CD14-positive monocyte (primary cell): ENCODE data around the gene KCNMA1. TPM values are rescaled to one million over a fixed set of nuclear protein-coding genes. Genes with fewer than 3 reads are reported as not detected.
"Not testable (repeated sequence)": the region's sequence is repeated elsewhere in the genome, so short reads cannot be mapped to it uniquely, and the experiment has no call there.

ENCODE experiments used
- DNase-seq, 3 donors: peaks; one replicate each; pipeline ENCODE4 v3.0.0-alpha.2; 2011 to 2022
- H2AFZ ChIP-seq: 2 replicates; pipeline ENCODE4 v1.6.0; 2012; ENCODE audit warnings: mild to moderate bottlenecking, low read depth, low read length, inconsistent platforms; ENCODE audit not compliant: insufficient read depth, poor library complexity, severe bottlenecking
- H3K27ac ChIP-seq, 2 donors: 1 replicate in 1 of 2; 2 replicates in 1 of 2; pipeline ENCODE4 v1.5.1; 2012 to 2013; ENCODE audit warnings: low read length in 2 of 2, control low read depth in 1 of 2, inconsistent platforms in 1 of 2, low read depth in 1 of 2, mild to moderate bottlenecking in 1 of 2
- H3K27me3 ChIP-seq, 2 donors: one replicate each; pipeline versions ENCODE4 v1.6.0 to v1.6.1; 2011 to 2013; ENCODE audit warnings: low read length in 2 of 2; ENCODE audit not compliant: control insufficient read depth in 2 of 2, insufficient read depth in 2 of 2
- H3K36me3 ChIP-seq, 2 donors: replicated peaks in 1 of 2; 1 replicate in 1 of 2; 2 replicates in 1 of 2; pipeline versions ENCODE4 v1.5.1 to v1.6.1; 2012 to 2013; ENCODE audit warnings: low read length in 2 of 2, control low read depth in 1 of 2, inconsistent platforms in 1 of 2, mild to moderate bottlenecking in 1 of 2; ENCODE audit not compliant: insufficient read depth in 2 of 2, control insufficient read depth in 1 of 2
- H3K4me1 ChIP-seq, 2 donors: 1 replicate in 1 of 2; 2 replicates in 1 of 2; pipeline versions ENCODE4 v1.5.1 to v1.6.1; 2012 to 2013; ENCODE audit warnings: low read length in 2 of 2, control low read depth in 1 of 2, inconsistent platforms in 1 of 2, mild to moderate bottlenecking in 1 of 2, moderate library complexity in 1 of 2; ENCODE audit not compliant: insufficient read depth in 2 of 2, control insufficient read depth in 1 of 2
- H3K4me2 ChIP-seq: replicated peaks from 2 replicates; pipeline ENCODE3; 2012; ENCODE audit warnings: low read length, moderate library complexity, mild to moderate bottlenecking; ENCODE audit not compliant: poor library complexity, severe bottlenecking; ENCODE audit errors: extremely low read depth
- H3K4me3 ChIP-seq, 3 experiments: fragments of 200-600 bp in 1 of 3; sonication (generic) in 1 of 3; replicated peaks in 1 of 3; 1 replicate in 2 of 3; 2 replicates in 1 of 3; pipeline ENCODE4 v1.5.1; 2011 to 2013; ENCODE audit warnings: low read length in 3 of 3, mild to moderate bottlenecking in 3 of 3, control low read depth in 2 of 3, low read depth in 2 of 3, inconsistent platforms in 1 of 3, moderate library complexity in 1 of 3
- H3K79me2 ChIP-seq: 2 replicates; pipeline ENCODE4 v1.6.0; 2012; ENCODE audit warnings: mild to moderate bottlenecking, control low read depth, inconsistent platforms, low read length, moderate library complexity; ENCODE audit not compliant: insufficient read depth
- H3K9ac ChIP-seq: 2 replicates; pipeline ENCODE4 v1.6.0; 2017; ENCODE audit warnings: low read length, mild to moderate bottlenecking; ENCODE audit not compliant: insufficient read depth, poor library complexity, severe bottlenecking
- H3K9me3 ChIP-seq, 2 donors: replicated peaks in 1 of 2; 1 replicate in 1 of 2; 2 replicates in 1 of 2; pipeline versions ENCODE4 v1.5.1 to v1.6.1; 2012 to 2013; ENCODE audit warnings: low read length in 2 of 2, control low read depth in 1 of 2; ENCODE audit not compliant: control insufficient read depth in 1 of 2, insufficient read depth in 1 of 2
- H4K20me1 ChIP-seq: 2 replicates; pipeline ENCODE4 v1.6.0; 2012; ENCODE audit warnings: mild to moderate bottlenecking, low read length, control low read depth, moderate library complexity; ENCODE audit not compliant: insufficient read depth
- H3K27ac Mint-ChIP-seq, 7 donors: one replicate each; pipeline ENCODE4 v1.8.0; 2020; ENCODE audit warnings: mild to moderate bottlenecking in 7 of 7, mixed read lengths in 7 of 7, moderate library complexity in 6 of 7, inconsistent platforms in 2 of 7
- H3K27me3 Mint-ChIP-seq, 3 donors: one replicate each; pipeline ENCODE4 v1.8.0; 2021 to 2022; ENCODE audit warnings: low read depth in 3 of 3, mild to moderate bottlenecking in 3 of 3, mixed read lengths in 3 of 3, moderate library complexity in 3 of 3, inconsistent platforms in 1 of 3
- H3K36me3 Mint-ChIP-seq, 2 donors: one replicate each; pipeline ENCODE4 v1.8.0; 2020; ENCODE audit warnings: mixed read lengths in 2 of 2, inconsistent platforms in 1 of 2, mild to moderate bottlenecking in 1 of 2
- H3K4me1 Mint-ChIP-seq: one replicate; pipeline ENCODE4 v1.8.0; 2020; ENCODE audit warnings: mild to moderate bottlenecking, mixed read lengths
- H3K4me3 Mint-ChIP-seq, 2 donors: one replicate each; pipeline ENCODE4 v1.8.0; 2020; ENCODE audit warnings: mild to moderate bottlenecking in 2 of 2, mixed read lengths in 2 of 2, moderate library complexity in 1 of 2
- H3K9me3 Mint-ChIP-seq, 7 donors: one replicate each; pipeline ENCODE4 v1.8.0; 2020 to 2022; ENCODE audit warnings: mixed read lengths in 7 of 7, mild to moderate bottlenecking in 6 of 7, moderate library complexity in 6 of 7, inconsistent platforms in 2 of 7
- WGBS: methylation state at CpG from one replicate; pipeline ENCODE4 v1.1.5; 2013; ENCODE audit warnings: missing lambda C conversion rate; ENCODE audit not compliant: insufficient coverage; 5-methylcytosine and 5-hydroxymethylcytosine counted together
- intact Hi-C, 2 donors: fragments of 100-400 bp; cut with micrococcal nuclease; formaldehyde crosslinking; loops; one replicate each; pipeline versions ENCODE4 v1.15.0 to v1.15.1; 2023
- polyA plus RNA-seq, 3 donors: library from polyadenylated mRNA; depleted of rRNA in 1 of 3; unstranded in 2 of 3; stranded (reverse) in 1 of 3; fragments of 300-500 nt in 2 of 3; fragments of >200 nt in 1 of 3; fragmentation: Illumina TruSeq in 2 of 3; gene quantifications; 1 replicate in 2 of 3; 2 replicates in 1 of 3; pipeline ENCODE4 v1.2.3, GENCODE V29; 2012 to 2021
- TF ChIP-seq, protein P1 (sequence below): fragments of 200-600 bp; IDR thresholded peaks from one replicate; pipeline ENCODE4 v1.8.0; 2022; ENCODE audit warnings: antibody characterized with exemption, mild to moderate bottlenecking

Gene KCNMA1
- polyA plus RNA-seq, 3 donors, result 0.11 to 1.0 TPM; not detected in 1

DNA sequence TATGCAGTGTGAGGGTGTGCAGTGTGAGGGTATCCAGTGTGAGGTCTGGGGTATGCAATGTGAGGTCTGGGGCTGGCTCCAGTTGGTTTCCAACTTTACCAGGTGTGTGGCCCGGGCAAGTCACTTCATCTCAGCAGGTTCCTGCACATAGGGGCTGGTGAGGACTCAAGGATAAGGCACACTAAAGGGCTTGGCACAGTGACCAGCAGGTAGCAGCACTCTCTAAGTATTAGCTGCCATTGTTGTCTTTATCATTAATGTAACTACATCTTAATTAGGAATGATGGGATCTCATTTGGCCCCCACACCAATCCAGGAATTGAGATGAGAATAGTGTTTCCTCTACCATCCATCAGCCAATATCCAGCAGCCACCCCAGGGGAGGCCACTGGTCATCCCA is 117.3 kb downstream of the KCNMA1 start:
- Histone ChIP-seq H3K9me3 (no peaks in the 10 kb centered on the region), H3K4me1 (no peaks in the 10 kb centered on the region), H2AFZ (no peak overlapping the region), H3K4me3 (no peak overlapping the region), H3K9ac (no peak overlapping the region), H4K20me1 (no peaks in the 10 kb centered on the region), H3K4me2 (no peak overlapping the region), H3K79me2 (no peaks in the 10 kb centered on the region), H3K36me3 (no peaks in the 10 kb centered on the region), H3K27ac (no peak overlapping the region), H3K27me3 (no peaks in the 10 kb centered on the region)
- TF ChIP-seq, protein P1, sequence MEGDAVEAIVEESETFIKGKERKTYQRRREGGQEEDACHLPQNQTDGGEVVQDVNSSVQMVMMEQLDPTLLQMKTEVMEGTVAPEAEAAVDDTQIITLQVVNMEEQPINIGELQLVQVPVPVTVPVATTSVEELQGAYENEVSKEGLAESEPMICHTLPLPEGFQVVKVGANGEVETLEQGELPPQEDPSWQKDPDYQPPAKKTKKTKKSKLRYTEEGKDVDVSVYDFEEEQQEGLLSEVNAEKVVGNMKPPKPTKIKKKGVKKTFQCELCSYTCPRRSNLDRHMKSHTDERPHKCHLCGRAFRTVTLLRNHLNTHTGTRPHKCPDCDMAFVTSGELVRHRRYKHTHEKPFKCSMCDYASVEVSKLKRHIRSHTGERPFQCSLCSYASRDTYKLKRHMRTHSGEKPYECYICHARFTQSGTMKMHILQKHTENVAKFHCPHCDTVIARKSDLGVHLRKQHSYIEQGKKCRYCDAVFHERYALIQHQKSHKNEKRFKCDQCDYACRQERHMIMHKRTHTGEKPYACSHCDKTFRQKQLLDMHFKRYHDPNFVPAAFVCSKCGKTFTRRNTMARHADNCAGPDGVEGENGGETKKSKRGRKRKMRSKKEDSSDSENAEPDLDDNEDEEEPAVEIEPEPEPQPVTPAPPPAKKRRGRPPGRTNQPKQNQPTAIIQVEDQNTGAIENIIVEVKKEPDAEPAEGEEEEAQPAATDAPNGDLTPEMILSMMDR, result no peak
- 83% methylated on average over 1 of the region's 1 CpG for WGBS
- Mint-ChIP-seq H3K36me3 (no peaks in the 10 kb centered on the region), H3K9me3 (peaks cover 0 to 2% (median 0%) of the 10 kb centered on the region in 7 donors), H3K4me1 (no peaks in the 10 kb centered on the region), H3K4me3 (no peak overlapping the region), H3K27ac (no peak overlapping the region), H3K27me3 (peaks cover 6 to 18% (median 12%) of the 10 kb centered on the region in 3 donors)
- intact Hi-C loops, result no loop called here
- DNase-seq, result no peak

DNA sequence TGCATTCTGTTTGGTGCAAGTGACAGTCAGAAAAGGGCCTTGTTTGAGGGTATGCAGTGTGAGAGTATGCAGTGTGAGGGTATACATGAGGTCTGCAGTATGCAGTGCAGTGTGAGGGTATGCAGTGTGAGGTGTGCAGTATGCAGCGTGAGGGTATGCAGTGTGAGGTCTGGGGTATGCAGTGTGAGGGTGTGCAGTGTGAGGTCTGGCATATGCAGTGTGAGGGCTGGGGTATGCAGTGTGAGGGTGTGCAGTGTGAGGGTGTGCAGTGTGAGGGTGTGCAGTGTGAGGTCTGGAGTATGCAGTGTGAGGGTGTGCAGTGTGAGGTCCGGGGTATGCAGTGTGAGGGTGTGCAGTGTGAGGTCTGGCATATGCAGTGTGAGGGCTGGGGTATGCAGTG is 117.8 kb downstream of the KCNMA1 start:
- H3K27me3 ChIP-seq, H3K27ac ChIP-seq, H3K9me3 ChIP-seq, H3K36me3 Mint-ChIP-seq, H2AFZ ChIP-seq, H3K4me2 ChIP-seq, intact Hi-C loops, H3K36me3 ChIP-seq, H3K9me3 Mint-ChIP-seq, H3K27ac Mint-ChIP-seq, H3K4me3 ChIP-seq, H4K20me1 ChIP-seq, H3K4me1 Mint-ChIP-seq, DNase-seq, H3K4me3 Mint-ChIP-seq, H3K4me1 ChIP-seq, H3K79me2 ChIP-seq, H3K9ac ChIP-seq: not testable (repeated sequence)
- H3K27me3 Mint-ChIP-seq, result peaks cover 6 to 18% (median 13%) of the 10 kb centered on the region in 3 donors
- 56% methylated on average over 2 of the region's 2 CpGs for WGBS
